ENCODE data around the gene COX20.

COX20 gene

GRCh38 chr1:244854166-244854565 lies 18.7 kb downstream of the COX20 start:
- no peak for DNase-seq

GRCh38 chr1:244854865-244855578 lies 19.6 kb downstream of the COX20 start:
- DNase-seq, result no peak

- no peak for DNase-seq
These were observed 22.3 kb downstream of the COX20 start for GRCh38 chr1:244857761-244858160.

GRCh38 chr1:244858357-244858756 lies 22.9 kb downstream of the COX20 start:
- DNase-seq, result no peak

GRCh38 chr1:244860078-244860477 lies 24.6 kb downstream of the COX20 start:
- no peak for DNase-seq

- DNase-seq, result no peak
These were observed 25.6 kb downstream of the COX20 start for GRCh38 chr1:244860914-244861610.

- DNase-seq, result no peak
These were observed 26.2 kb downstream of the COX20 start for GRCh38 chr1:244861683-244862082.

- DNase-seq, result no peak
These were observed 26.9 kb downstream of the COX20 start for GRCh38 chr1:244862354-244862698.

- DNase-seq, result peak; percentile 90
These were observed 27.4 kb downstream of the COX20 start for GRCh38 chr1:244862699-244863490.

GRCh38 chr1:244863491-244864252 lies 28.2 kb downstream of the COX20 start:
- no peak for DNase-seq

GRCh38 chr1:244864253-244865027 lies 29.0 kb downstream of the COX20 start, which contains the start of gene HNRNPU:
HNRNPU (minus strand) TSS chr1:244864543; CDS start chr1:244864307, 236 bp downstream.
- DNase-seq, result peak; percentile 94

GRCh38 chr1:244865028-244865371 lies 29.5 kb downstream of the COX20 start:
- DNase-seq, result no peak

- no peak for DNase-seq
These were observed 30.4 kb downstream of the COX20 start for GRCh38 chr1:244865820-244866219.

- DNase-seq, result no peak
These were observed 30.9 kb downstream of the COX20 start for GRCh38 chr1:244866355-244866754.

- DNase-seq, result no peak
These were observed 33.3 kb downstream of the COX20 start for GRCh38 chr1:244868484-244869363.

- peak; percentile 24 for DNase-seq
These were observed 33.9 kb downstream of the COX20 start for GRCh38 chr1:244869364-244869827.

- no peak for DNase-seq
These were observed 34.5 kb downstream of the COX20 start for GRCh38 chr1:244869950-244870349.

GRCh38 chr1:244874974-244875579 lies 39.6 kb downstream of the COX20 start:
- no peak for DNase-seq

GRCh38 chr1:244876228-244876910 lies 40.9 kb downstream of the COX20 start:
- DNase-seq, result no peak

GRCh38 chr1:244878681-244879080 lies 43.2 kb downstream of the COX20 start:
- DNase-seq, result no peak
